ENCODE results near the gene ASCC1.

The ASCC1 gene

DNA sequence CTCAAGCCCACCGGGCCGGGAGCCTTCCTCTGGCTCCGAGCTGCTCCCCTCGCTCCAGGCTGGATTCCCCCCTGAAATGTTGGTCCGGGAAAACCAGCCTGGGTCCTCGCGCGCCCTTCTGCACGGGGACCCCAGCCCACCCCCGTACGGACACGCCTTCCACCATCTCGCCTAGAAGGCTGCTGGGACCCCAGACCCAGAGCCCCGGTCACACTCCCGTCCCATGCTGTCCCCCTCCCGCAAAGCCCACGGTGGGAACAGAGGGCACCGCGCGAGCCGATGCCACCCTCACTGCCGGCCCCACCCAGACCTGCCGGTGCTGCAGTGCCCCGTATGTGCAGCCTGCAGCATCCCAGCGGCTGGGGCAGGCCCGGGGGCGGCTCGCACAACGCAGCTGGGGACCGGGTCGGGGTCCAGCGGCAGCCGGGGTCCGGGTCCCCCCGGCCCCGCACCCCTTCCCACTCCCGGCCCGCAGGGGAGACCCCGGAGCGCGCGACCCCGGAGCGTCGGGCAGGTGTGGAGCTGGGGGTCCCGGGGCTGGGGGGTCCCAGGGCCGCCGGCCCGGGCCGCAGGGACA lies 128.6 kb downstream of the ASCC1 start:
- Histone ChIP-seq H3K36me3 (ENCODE audit: control insufficient read depth, low read length) (no peaks in the 10 kb centered on the region), H3K9me3 (ENCODE audit: control insufficient read depth, insufficient read depth, low read length) (no peaks in the 10 kb centered on the region), H3K4me2 (ENCODE audit: low read length) (peak overlapping the region; percentile 79), H3K27me3 (ENCODE audit: control insufficient read depth, low read length) (peaks cover 40% of the 10 kb centered on the region), H3K4me1 (ENCODE audit: control insufficient read depth, low read length) (peaks cover 17% of the 10 kb centered on the region), H4K20me1 (ENCODE audit: control insufficient read depth, insufficient read depth, low read depth, low read length) (no peaks in the 10 kb centered on the region), H3K9me2 (replicated peaks; ENCODE audit: control insufficient read depth, low read length) (no peaks in the 10 kb centered on the region), H3K79me2 (ENCODE audit: control insufficient read depth, low read length) (no peaks in the 10 kb centered on the region), H3F3A (ENCODE audit: control insufficient read depth, insufficient read depth) (no peaks in the 10 kb centered on the region), H3K4me3 (ENCODE audit: low read length) (peak overlapping the region; percentile 68), H3K27ac (ENCODE audit: low read depth, low read length) (no peak overlapping the region)
- TF ChIP-seq, protein P1, sequence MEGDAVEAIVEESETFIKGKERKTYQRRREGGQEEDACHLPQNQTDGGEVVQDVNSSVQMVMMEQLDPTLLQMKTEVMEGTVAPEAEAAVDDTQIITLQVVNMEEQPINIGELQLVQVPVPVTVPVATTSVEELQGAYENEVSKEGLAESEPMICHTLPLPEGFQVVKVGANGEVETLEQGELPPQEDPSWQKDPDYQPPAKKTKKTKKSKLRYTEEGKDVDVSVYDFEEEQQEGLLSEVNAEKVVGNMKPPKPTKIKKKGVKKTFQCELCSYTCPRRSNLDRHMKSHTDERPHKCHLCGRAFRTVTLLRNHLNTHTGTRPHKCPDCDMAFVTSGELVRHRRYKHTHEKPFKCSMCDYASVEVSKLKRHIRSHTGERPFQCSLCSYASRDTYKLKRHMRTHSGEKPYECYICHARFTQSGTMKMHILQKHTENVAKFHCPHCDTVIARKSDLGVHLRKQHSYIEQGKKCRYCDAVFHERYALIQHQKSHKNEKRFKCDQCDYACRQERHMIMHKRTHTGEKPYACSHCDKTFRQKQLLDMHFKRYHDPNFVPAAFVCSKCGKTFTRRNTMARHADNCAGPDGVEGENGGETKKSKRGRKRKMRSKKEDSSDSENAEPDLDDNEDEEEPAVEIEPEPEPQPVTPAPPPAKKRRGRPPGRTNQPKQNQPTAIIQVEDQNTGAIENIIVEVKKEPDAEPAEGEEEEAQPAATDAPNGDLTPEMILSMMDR (IDR thresholded peaks at IDR 0.05; ENCODE audit: low read depth, low read length, poor library complexity, severe bottlenecking) = no peak
- TF ChIP-seq EZH2phosphoT487 (IDR thresholded peaks at IDR 0.05; ENCODE audit: borderline replicate concordance, low read length) = peak; percentile 67; the same call in 1 of the 2 replicates

DNA sequence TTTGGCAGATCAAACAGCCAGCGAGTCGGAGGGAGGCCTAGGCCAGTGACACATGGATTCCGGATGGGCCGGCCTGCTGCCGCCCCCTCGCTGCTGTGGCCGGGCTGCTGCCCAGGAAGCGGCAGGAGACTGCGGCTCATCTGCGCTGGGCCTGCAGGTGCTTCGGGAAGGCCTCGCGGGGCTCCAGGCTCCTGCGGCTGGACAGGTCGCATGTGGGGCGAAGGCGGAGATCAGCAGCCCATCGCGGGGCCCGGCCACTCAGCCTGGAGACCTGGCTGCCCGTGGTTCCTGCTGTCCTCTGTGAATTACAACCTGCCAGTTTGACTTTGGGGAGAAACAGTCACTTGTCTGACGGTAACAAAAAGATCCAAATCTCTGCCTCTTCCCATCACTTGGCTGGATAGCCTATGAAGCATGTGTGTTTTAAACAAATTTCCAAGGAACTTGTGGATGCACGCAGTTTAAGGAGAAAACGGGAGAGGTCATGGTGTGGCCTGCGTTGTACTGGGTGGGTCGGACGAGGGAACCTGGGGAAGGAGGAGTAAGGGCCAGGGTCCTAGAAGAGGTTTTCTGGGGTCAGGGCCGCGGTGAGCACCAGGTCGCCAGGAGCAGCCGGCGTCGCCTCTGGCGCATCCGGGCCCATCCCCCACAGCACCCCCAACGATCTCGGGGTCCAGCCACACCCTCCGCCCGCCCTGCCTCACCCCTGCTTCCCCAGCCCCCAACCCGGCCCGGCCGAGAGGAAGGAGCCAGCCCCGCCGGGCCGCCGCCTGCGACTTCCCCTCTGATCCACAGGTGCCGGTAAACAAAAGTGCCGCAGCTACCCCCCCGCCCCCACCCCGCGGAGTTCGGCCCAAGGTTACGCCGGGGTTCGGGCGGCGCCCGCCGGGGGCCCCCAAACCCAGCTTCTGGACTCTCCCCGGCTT lies 129.3 kb downstream of the ASCC1 start:
- Histone ChIP-seq H3K9me2 (replicated peaks; ENCODE audit: control insufficient read depth, low read length) (no peaks in the 10 kb centered on the region), H3K27ac (ENCODE audit: low read depth, low read length) (no peak overlapping the region), H4K20me1 (ENCODE audit: control insufficient read depth, insufficient read depth, low read depth, low read length) (no peaks in the 10 kb centered on the region), H3F3A (ENCODE audit: control insufficient read depth, insufficient read depth) (no peaks in the 10 kb centered on the region), H3K9me3 (ENCODE audit: control insufficient read depth, insufficient read depth, low read length) (no peaks in the 10 kb centered on the region), H3K4me1 (ENCODE audit: control insufficient read depth, low read length) (peaks cover 17% of the 10 kb centered on the region), H3K36me3 (ENCODE audit: control insufficient read depth, low read length) (no peaks in the 10 kb centered on the region), H3K27me3 (ENCODE audit: control insufficient read depth, low read length) (peaks cover 40% of the 10 kb centered on the region), H3K4me2 (ENCODE audit: low read length) (peak overlapping the region; percentile 79), H3K79me2 (ENCODE audit: control insufficient read depth, low read length) (no peaks in the 10 kb centered on the region), H3K4me3 (ENCODE audit: low read length) (peak overlapping the region; percentile 68)
- no peak for TF ChIP-seq EZH2phosphoT487 (IDR thresholded peaks at IDR 0.05; ENCODE audit: borderline replicate concordance, low read length)
- TF ChIP-seq, protein P1 (IDR thresholded peaks at IDR 0.05; ENCODE audit: low read depth, low read length, poor library complexity, severe bottlenecking) = no peak

DNA sequence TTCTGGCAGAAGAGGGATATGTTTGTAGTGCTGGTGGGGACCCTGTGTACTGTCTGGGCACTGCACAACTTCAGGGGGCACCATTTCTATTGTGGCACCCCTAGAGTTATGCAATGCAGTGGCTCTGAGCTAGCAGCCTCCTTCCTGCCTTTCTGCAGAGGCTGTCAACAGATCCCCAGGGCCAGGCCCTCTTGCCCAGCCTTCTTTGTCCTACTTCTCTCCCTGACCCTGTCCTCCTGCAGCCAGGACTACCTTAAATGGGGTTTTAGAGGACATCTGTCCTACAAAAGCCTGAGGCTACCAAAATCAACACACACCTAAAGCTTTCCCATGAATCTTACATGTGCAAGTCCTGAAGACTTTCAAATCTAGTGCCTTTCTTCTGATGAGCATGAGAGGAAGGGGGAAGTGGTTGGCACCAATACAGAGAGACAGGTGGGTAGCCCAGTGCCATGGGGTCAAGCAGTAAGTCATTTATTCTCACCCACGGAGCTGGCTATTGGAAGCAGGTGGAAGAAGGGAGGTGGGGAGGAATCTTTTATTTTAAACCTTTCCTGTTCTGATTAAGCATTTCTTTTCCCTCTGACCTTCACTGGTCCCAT lies 130.1 kb downstream of the ASCC1 start:
- Histone ChIP-seq H3K9me2 (replicated peaks; ENCODE audit: control insufficient read depth, low read length) (no peaks in the 10 kb centered on the region), H3F3A (ENCODE audit: control insufficient read depth, insufficient read depth) (no peaks in the 10 kb centered on the region), H3K79me2 (ENCODE audit: control insufficient read depth, low read length) (no peaks in the 10 kb centered on the region), H3K36me3 (ENCODE audit: control insufficient read depth, low read length) (no peaks in the 10 kb centered on the region), H3K4me1 (ENCODE audit: control insufficient read depth, low read length) (peaks cover 17% of the 10 kb centered on the region), H3K27me3 (ENCODE audit: control insufficient read depth, low read length) (peaks cover 40% of the 10 kb centered on the region), H3K4me2 (ENCODE audit: low read length) (no peak overlapping the region), H3K27ac (ENCODE audit: low read depth, low read length) (no peak overlapping the region), H4K20me1 (ENCODE audit: control insufficient read depth, insufficient read depth, low read depth, low read length) (no peaks in the 10 kb centered on the region), H3K9me3 (ENCODE audit: control insufficient read depth, insufficient read depth, low read length) (no peaks in the 10 kb centered on the region), H3K4me3 (ENCODE audit: low read length) (no peak overlapping the region)
- TF ChIP-seq EZH2phosphoT487 (IDR thresholded peaks at IDR 0.05; ENCODE audit: borderline replicate concordance, low read length) = no peak
- TF ChIP-seq, protein P1 (IDR thresholded peaks at IDR 0.05; ENCODE audit: low read depth, low read length, poor library complexity, severe bottlenecking) = no peak
